ENCODE measurements around the gene ALDH1L2.

Gene ALDH1L2

DNA sequence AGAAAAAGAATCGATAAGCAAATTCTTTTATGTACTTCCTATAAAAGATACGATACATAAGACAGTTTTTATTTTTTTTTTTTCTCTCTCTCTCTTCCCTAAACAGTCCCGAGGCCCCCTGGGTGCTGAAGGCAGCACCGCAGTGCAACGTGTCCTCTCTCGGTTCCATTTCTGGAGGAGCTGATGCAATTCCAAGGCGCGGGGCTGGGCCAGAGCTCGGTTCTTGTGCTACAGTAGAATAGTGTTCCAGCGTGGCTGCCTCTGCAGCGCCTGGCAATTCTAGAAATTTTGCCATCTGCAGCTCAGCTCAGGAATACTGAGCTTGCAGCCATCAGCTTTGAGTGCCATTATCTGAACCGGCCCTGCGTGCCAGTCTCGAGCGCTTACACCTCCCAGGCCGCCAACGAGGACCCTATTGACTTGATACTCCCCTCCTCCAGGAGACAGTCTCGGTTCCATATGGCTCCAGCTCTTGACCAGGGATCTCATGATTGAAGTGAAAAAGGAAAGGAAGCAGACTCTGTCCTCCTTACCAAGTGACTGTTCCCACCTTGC is 630 bp downstream of the ALDH1L2 start:
- no peak for DNase-seq (ENCODE audit: low spot score)

DNA sequence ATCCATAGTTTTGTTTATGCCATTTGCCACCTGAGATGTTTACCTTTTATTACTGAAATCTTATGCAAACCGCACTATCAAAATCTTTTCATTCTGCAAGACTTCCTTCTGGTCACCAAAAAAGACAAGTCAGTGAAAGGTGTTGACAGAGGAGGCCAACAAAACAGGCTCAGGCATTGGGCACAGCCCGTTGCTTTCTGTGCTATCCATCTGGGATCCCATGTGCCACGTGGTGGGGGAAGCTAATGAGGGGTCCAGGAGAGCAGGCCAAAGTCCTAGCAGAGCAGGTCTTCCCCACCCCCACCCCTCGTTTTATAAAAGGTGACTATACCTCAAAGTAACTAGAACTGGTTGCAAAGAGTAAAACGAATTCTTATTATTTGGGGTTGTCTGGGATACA is 1.2 kb downstream of the ALDH1L2 start:
- DNase-seq (ENCODE audit: low spot score), result no peak

DNA sequence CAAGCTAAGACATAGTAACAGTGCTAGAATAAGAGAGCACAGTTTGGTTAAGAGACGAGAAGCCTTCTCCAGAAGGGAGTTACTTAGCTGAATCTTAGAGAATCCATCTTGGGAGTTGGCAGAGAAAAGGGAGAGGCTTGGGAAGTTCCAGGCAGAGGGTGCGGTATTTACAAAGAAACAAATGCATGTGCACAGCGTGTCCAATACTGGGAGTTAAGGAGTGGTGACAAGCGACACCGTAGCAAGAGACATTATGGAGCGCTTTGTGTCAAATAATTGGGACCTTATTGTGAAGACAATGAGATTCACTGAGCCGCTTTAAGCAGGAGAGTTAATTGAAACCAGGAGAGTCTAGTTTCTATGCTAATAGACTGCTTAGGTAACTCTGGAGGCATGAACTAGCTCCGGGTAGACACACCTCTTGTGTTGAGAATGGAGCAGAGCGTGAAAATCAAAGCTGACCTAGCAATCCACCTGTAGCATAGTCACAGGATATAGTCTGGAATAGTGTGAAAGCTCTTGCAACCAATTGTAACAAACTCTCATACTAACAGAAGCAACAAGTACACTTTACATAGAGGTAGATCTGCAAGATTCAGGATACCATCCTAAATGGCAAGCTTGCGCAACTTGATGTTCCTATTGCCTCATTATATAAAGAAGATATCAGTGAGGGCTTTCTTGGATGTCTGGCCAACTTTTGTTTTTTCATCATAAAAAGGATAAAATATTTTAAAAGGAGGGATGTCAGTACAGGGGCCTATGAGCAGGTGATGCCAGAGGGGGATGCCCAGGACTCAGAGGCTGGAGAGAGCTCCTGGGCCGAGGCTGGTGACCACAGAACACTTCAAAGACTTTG is 5.3 kb downstream of the ALDH1L2 start:
- no peak for DNase-seq (ENCODE audit: low spot score)

DNA sequence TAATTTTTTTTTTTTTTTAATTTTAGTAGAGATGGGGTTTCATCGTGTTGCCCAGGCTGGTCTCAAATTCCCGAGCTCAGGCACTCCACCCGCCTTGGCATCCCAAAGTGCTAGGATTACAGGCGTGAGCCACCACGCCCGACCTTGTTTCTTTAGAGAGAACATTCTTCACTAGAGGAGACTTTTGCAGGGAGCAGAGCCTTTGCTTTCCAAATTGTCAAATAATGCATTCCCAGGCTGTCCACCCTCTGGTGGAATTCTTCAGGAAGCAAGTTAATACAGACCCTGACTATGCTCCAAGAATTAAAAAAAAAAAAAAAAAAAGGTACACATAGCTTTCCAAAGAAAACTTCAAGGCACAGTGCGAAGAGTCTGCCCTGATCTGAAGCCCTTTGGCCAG is 6.8 kb downstream of the ALDH1L2 start:
- no peak for DNase-seq (ENCODE audit: low spot score)

DNA sequence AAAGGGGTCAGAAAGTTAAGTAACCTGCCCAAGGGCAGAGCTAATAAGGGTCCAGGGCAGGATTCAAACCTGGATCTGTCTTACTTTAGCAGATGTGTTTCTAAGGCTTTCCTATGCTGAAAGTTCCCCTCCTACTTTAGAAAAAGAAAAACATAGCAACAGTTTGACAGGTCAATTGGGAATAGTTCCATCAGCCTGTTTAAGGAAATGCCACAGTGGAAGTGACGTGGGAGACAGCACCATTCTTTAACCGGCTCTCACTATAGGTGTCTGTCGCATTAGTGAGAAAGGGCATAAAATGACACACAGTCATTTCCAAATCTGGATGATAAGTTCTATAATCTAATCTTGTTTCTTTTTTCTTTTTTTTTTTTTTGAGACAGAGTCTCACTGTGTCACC is 7.3 kb downstream of the ALDH1L2 start:
- DNase-seq (ENCODE audit: low spot score), result no peak

DNA sequence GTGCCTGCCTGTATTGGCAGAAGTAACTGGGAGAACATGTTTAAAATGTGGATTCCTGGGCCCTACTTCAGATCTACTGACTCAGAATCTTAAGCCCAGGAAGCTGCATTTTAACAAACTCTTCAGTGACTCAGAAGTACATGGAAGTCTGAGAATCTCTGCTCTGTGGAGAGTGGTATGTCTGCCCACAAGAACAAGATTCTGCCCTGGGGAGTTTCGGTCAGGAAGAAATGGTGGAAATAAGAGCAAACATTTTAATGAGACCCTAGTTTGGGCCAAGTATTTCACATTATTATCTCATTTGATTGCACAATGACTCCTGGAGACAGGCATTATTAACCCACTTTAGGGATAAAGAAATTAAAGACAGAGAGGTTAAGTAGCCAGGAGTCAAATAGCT is 8.2 kb downstream of the ALDH1L2 start:
- no peak for DNase-seq (ENCODE audit: low spot score)

DNA sequence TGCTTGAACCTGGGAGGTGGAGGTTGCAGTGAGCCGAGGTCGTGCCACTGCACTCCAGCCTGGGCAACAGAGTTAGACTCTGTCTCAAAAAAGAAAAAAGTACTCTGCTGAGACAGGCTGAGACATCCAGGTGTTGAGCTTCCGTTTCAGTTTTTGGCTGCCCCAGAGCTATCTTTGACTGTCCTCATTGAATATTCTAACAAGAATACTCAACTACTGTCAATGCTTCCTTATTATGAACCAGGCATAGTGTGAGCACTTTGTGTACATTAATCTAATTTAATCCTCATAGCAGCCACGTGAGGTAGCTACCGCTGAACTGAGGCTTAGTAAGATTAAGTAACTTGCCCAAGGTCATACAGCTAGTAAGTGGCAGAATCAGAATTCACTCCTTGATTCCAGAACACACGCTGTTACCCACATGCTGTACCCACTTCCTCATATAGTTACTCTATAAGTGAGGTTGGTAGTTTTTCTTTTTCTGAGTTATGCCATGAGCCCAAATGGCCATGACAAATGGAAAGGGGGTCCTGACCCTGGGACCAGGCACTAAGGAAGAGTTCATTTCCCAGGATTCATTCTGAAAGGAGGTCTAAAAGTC is 11.3 kb downstream of the ALDH1L2 start:
- no peak for DNase-seq (ENCODE audit: low spot score)

DNA sequence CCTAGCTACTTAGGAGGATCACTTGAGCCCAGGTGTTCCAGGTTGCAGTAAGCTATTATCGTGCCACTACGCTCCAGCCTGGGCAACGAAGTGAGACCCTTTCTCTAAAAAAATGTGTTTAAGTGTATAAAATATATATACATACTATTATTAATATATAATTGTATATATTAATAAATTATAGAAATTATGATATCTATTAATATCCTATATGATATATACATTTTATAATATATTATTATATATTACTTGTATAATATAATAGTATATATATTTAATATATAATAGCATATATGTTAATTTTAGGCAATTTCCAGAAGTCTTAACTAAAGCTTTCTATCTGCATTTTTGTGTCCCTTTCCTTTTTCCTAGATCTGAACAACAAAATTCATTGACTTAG is 12.3 kb downstream of the ALDH1L2 start:
- no peak for DNase-seq (ENCODE audit: low spot score)

DNA sequence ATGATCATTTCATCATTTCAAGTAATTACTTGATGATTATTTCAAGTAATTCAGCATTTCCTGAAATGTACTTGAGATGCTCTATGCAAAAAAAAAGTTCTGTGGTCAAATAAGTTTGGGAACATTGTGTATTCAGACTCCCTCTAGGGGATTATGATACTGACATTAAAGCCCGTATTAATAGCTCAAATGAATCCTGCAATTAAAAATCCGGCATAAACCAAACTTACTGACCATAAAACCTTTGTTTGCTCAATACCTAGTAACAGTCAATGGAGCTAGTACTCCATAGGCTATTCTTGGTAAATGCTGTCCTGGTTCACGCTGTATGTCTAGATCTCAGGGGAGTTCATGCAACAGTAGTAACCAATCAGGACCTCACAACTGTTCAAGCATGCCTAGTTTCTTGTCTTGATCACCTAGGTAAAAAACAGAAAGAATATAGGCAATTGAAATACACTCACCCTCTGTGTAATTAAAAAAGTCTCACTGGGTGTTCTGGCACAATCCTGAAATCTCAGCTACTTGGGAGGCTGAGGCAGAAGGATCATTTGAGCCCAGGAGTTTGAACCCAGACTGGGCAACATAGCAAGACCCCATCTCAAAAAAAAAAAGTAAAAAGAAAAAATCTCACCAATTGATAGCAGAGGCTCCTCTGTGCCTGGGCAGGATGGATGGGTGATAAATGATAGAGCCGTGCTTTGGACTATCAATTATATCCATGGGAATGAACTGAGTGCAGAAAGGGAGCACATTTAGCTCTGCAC is 14.1 kb downstream of the ALDH1L2 start:
- no peak for DNase-seq (ENCODE audit: low spot score)

DNA sequence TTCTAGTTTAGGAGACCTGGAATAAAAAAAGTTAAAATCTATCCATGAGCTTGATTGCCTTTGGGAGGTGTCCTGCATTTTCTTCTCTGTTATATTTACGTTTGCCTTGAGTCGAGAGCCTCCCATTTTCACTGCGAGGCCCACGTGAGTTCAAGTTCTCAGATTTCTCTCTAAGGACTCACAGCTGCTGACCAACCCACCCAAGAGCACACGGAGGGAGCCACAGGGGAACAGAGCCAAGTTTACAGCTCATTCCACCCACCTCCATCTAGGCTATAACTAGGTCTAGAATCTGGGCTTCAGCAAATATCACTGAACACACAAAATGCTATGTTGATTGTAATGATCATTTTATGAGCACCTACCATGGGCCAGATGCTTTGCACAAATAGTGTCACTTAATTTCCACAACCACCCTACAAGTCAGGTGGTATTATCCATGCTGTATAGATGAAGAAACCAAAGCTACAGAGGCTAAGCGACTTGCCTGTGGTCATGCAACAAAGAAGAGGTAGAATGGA is 16.7 kb downstream of the ALDH1L2 start:
- DNase-seq (ENCODE audit: low spot score), result no peak

DNA sequence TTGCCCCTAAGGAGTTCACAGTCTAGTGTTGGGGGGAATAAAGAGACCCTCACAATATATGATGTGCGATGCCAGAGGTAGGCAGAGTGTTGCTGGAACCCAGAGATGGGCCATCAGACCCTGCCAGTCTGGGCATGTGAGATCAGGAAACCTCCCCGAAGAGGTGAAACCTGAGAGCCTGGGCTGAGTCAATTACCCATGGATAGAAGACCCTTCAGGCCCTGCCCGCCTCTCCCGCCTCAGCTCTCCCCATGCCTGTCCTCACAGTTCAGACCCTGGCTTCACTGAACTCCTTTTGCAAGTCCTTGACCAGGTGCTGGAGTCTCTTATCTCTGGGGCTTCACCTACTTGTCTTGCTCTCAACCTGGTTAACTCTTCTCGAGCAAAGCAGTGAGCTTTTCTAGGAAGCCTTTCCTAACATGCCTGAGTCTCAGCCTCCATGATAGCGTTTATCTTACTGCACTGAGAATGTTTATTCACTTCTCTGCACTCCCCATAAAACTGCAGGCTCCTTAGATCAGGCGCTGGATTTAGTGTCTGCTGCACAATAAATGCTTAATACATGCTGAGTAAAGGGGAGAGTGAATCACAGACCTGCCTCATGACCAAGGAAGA is 19.6 kb downstream of the ALDH1L2 start:
- DNase-seq (ENCODE audit: low spot score), result no peak

DNA sequence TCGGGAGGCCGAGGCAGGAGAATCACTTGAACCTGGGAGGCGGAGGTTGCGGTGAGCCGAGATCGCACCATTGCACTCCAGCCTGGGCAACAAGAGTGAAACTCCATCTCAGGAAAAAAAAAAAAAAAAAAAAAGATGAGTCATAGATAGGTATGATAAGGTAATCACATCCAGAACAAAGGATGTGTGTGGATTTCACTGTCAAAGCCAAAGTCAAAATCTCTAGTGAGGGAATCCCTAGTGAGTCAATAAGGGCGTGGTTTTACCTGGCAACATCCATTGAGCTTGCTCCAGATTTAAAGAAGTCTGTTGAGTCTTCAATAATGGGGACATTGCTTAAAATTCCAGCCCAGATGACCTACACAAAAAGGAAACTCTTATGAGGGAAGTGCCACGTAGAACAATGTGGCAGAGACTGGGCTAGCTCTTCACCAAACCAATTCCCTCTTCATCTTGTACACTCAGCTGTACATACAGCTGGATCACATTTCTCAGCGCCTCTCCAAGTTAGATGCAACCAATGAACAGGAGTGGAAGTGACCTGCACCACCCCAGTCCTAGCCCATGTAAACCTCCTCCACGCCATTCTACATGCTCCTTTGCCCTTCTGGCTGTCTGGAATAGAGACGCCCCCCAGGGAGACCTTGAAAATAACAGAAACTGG is 23.4 kb downstream of the ALDH1L2 start:
- no peak for DNase-seq (ENCODE audit: low spot score)

DNA sequence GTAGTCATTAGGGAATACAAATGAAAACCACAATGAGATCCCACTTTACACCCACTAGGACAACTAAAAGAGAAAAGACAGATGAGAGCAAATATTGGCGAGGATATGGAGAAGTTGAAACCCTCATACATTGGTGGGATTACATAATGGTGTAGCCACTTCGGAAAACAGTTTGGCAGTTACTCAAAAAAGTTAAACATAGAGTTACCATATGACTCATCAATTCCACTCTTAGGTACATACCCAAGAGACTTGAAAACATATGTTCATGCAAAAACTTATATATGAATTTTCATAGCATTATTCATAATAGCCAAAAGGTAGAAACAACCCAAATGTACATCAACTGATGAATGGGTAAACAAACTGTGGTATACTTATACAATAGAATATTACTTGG is 27.1 kb downstream of the ALDH1L2 start:
- no peak for DNase-seq (ENCODE audit: low spot score)

DNA sequence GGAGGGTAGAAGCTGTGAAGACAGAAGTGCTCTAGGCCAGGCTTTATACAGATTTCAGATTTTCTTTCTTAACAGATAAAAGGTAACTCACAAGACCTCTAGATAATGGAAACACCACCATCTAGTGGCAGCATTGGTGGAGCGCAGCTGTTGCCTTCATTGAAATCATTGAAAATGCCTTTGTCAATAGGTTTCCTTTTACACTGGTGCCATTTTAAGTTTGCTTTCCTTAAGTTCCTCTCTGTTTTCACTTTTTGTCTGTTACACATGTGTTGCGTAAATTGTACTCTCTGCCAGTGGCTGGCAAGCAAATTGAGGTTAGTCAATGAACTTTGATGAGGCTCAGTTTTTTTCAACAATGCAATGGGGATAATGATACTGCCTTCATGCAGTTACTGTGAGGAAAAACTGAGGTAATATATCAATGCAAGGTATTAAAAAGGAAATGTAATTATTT is 31.1 kb downstream of the ALDH1L2 start:
- peak; percentile 79 for DNase-seq (ENCODE audit: low spot score)

DNA sequence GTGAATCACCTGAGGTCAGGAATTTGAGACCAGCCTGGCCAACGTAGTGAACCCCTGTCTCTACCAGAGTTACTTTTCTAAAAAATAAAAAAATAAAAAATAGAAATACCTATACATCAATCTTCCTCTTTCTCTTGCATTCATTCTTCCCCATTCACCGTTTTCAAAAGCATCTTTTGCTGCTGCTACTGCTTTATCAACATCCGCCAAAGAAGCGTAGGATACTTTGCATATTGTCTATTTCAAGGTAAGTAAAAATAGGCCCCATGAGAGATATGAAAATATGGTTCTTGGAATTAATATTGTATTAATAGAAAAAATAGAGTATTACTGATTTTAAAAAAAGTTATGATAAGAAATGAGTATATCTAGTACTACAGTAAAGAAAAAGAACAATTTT is 32.3 kb downstream of the ALDH1L2 start:
- DNase-seq (ENCODE audit: low spot score), result no peak

DNA sequence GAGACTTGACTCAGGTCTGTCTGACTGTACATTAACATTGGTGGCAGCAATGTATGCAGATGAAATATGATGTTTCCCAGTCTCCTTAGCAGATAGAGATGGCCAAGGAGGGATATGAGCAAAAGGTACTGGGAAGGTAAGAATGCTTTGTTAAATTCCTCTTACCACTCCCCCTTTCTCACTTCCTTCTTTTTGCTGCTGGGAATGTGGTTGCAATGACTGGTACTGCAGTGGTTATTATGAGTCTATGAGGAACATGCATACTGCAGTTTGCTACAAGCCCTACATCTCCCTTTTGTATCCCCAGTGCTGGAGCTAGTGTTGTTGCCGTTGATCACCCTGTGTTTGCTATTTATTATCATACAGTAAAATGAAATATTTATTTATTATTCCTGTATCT is 35.9 kb downstream of the ALDH1L2 start:
- DNase-seq (ENCODE audit: low spot score), result no peak

DNA sequence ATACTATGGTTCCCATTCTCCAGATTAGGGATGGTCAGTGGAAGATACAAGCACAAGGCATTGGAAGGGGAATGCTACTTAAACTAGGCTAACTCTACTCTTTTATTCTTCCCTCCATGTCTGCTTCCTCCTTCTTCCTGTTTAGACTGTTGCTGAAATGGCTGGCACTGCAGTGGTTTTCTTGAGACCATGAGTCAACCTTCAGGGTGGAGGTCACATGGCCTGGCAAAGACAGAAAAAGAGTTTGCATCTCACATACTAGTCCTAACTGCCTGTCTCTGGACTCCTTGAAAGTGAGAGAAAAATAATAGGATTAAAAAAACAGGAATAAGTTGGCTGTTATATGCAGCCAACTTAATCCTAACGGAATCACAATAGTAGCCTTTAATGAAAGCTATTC is 37.0 kb downstream of the ALDH1L2 start:
- no peak for DNase-seq (ENCODE audit: low spot score)

DNA sequence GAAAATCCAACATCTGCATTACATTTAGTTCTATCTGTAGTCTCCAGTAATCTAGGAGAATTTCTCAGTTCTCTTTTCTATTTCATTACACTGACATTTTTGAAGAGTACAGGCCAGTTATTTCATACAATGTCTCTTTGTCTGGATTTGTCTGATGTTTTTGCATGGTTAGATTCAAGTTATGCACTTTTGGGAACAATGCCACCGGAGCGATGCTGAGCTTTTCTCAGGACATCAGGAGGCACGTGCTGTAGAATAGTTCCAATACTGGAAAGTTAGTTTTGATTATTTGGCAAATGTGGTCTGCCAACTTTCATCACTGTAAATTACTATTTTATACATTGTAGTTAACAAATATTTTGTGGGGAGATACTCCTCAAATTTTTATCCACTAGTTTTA is 43.1 kb downstream of the ALDH1L2 start:
- no peak for DNase-seq (ENCODE audit: low spot score)

DNA sequence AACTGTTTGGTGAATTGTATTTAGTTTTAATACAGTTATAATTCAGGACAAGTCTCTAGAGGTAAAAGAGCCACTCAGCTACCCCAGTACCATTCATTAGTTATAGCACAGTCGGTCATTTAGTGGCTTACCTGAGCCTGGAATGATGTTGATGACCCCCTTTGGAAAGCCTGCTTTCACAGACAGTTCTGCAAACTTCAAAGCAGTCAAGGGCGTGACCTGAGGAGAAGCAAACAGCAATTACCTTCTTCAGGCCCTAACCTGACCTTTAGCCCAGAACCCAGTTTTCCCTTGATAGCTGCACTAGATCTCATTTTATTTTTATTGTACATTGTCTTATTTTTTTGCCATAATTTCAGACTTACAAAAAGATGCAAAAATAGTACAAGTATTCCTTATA is 43.8 kb downstream of the ALDH1L2 start:
- no peak for DNase-seq (ENCODE audit: low spot score)

DNA sequence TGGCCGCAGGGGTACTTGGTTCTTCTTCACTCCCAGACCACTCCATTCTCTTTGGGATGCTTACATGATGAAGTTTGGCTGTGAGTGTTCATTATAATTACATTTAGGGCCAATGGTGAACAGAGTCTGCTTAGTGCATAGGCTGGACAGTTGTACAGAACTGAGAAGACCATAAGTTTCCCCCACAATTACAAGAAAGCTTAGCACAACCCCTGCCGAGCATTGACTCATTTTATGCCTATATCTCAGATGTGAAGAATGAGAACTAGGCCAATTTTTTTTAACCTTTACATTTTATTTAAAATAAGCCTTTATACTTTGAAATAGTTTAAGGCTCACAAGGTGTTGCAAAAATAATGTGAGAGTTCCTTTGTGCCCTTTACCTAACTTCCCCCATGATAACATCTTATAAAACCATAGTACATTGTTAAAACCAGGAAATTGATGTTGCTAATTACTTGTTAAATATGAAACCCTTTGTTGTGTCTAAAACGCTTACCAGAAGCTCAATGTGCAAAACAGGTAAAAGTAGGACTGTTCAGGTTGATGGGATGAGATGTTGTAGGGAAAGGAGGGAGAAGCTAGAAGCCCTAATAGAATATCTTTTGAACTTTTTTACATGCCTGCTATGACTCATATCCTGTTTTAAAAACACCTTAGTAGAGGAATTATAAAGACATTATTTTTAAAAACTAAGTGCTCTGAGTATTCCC is 47.2 kb downstream of the ALDH1L2 start:
- DNase-seq (ENCODE audit: low spot score), result peak; percentile 28

DNA sequence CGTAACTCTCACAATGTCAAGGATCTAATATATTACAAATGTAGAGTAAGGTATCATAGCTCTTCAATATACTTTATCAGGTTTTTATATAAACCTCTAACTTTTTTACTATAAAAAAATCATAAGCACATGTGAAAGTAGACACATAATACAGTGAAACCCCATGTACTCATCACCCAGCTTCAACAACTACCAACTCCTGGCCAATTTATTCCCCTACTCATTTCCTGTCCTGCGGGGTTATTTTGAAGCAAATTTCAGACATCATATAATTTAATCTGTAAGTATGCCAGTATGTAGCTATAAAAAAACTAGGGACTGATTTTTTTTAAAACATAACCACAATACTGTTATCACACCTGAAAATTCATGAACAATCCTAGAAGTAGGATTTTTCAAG is 50.4 kb downstream of the ALDH1L2 start:
- no peak for DNase-seq (ENCODE audit: low spot score)

All from CD4-positive, alpha-beta T cell treated with Interleukin-6 at 100 ng/mL for 8 hours (primary cell).